HG03196 (cell line): ENCODE measurements around the gene PRR12.
"Not testable (repeated sequence)": the region's sequence is repeated elsewhere in the genome, so short reads cannot be mapped to it uniquely, and the experiment has no call there.

Experiments used
- ATAC-seq: cut with Tn5 transposase; IDR thresholded peaks from one replicate; pipeline ENCODE4 v1.9.1; 2021; ENCODE audit not compliant: unreplicated experiment

PRR12 gene

DNA sequence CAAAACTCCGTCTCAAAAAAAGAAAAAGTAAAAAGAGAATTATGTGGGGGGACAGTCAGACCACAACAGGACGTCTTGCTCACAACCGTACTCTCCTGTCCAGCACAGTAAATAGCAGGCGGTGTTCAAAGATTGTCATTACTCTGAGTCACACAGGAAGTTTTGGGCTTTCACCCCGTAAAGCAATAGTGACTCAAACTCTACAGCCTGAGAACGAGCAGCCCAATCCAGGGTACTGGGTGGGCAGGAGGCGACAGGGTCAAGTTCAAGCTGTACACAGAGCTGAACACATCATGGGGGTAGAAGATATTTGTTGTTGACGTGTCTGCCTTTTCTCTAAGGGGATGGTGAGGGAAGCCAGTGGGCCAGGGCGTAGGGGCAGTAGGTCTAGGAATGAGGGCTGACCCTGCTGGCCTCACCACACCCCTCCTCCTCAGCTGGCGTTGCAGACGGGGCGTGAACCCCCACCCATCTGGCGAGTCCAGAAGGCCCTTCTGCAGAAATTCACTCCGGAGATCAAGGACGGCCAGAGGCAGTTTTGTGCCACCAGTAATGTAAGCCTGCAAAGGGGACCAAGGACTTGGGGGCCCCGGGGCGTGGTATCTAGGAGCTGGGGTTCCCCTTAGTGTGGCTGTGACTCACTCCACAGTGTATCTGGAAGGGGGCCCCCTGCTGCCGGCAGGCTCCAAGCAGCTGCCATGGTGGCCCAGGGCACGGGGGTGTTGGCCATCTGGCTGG, 23.3 kb downstream of the PRR12 start:
- ATAC-seq: no peak

DNA sequence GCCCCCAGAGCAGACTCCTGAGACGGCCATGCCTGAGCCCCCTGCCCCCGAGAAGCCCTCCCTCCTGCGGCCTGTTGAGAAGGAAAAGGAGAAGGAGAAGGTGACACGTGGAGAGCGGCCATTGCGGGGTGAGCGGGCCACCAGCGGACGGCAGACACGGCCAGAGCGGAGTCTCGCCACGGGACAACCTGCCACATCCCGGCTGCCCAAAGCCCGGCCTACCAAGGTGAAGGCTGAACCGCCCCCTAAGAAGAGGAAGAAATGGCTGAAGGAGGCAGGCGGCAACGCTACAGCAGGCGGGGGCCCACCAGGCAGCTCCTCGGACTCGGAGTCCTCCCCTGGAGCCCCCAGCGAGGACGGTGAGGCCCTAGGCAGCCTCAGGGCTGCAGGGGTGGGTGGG, 24.9 kb downstream of the PRR12 start:
- ATAC-seq: no peak

DNA sequence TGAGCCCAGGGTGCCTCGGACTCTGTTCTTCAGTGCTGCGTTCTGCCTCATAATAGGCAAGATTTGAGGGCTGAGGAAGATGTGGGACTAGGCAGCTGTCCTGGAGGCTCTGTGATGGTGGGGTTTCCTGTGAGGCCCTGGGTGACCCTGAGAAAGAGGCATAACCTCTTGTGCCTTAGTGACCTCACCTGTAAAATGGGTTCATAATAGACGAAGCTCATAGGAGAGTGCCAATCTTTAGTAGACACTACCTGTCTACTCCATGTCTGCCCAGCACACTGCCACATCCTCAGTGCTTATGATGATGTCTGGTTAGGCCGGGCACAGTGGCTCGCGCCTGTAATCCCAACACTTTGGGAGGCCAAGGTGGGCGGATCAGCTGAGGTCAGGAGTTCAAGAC, 25.6 kb downstream of the PRR12 start:
- ATAC-seq: no peak

DNA sequence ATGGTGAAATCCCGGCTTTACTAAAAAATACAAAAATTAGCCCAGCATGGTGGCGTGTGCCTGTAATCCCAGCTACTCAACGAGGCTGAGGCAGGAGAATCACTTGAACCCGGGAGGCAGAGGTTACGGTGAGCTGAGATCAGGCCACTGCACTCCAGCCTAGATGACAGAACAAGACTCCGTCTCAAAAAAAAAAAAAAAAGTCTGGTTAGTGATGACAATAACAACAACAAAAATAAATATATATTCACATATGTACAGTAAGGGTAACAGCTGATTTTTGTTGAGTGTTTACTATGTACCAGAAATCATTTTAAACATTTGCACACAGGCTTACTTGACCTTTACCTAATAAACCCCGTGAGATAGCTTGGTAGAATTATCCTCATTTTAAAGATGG, 26.0 kb downstream of the PRR12 start:
- no peak for ATAC-seq

DNA sequence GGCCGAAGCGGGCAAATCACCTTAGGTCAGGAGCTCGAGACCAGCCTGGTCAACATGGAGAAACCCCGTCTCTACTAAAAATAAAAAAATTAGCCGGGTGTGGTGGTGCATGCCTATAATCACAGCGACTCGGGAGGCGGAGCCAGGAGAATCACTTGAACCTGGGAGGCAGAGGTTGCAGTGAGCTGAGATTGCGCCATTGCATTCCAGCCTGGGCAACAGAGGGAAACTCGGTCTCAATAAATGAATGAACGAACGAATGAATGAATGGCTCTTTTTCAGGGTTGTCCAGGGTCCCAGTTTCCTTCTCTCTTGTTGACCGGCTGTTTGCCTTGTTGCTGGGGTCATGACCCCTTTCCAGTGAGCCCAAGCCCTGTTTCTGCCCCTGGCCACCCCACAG, 26.9 kb downstream of the PRR12 start:
- ATAC-seq: not testable (repeated sequence)

DNA sequence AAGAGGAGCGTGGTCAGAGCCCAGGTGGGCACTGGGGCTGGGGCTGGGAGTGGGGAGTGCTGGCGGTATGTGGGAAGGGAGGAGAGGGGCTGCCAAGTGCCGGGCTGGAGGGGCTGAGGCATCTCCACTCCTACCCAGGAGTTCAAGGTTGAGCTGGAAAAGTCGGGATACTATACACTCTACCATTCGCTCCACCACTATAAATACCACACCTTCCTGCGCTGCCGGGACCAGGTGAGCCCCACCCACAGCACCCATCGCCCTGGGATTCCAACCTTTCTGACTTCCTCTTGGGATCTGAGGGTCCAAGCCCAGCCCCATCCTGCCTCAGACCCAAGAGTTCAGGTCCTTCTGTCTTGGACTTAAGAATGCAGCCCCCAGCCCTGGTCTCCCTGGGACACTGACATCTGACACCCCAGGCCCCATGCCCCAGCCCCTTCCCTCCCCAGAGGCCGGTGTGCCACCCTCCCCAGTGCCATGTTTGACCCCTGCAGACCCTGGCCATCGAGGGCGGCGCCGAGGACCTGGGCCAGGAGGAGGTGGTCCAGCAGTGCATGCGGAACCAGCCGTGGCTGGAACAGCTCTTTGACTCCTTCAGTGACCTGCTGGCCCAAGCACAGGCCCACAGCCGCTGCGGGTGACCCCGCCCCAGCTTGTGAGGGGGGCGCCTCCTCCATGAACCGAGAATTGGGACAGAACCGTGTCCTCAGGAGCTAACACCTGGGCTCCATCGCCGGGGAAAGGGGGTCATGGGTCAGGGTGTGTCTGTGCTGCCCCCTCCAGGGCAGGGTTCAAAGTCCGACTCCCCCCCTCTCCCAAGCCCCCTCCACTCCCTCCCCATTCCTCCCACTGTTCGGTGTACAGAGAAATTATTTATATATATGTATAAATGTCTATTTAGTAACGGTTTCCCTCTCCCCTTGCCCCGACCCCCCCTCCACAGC, 34.3 kb downstream of the PRR12 start:
- ATAC-seq: no peak

DNA sequence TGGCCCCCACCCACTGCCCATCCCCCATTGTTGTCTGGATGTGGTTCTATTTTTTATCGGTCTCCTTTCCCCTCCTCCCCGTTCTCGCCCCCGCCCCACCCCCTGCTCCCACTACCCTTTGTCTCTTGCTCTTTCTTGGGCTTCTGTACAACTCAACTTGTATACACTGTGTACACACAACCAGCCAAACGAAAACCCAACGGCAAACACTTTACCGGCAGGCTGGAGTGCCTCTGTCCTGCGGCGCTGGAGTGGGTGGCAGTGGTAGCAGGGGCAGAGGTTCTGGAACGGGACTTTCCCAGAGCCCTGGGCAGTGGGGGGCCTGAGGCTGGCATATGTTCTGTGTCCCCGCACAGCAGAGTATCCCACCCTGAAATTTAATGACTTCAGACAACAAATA, 35.2 kb downstream of the PRR12 start:
- no peak for ATAC-seq

DNA sequence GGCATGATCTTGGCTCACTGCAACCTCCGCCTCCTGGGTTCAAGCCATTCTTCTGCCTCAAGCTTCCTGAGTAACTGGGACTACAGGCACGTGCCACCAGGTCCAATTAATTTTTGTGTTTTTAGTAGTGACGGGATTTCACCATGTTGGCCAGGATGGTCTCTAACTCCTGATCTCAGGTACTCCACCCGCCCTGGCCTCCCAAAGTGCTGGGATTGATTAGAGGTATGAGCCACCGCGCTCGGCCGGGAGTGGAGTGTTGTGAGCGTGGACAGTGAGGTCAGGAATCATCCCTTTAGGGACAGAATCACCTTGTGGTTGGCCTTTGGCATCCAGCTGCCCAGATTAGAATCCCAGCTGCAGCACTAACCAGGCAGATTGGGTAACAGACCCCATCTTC, 38.7 kb downstream of the PRR12 start:
- no peak for ATAC-seq

DNA sequence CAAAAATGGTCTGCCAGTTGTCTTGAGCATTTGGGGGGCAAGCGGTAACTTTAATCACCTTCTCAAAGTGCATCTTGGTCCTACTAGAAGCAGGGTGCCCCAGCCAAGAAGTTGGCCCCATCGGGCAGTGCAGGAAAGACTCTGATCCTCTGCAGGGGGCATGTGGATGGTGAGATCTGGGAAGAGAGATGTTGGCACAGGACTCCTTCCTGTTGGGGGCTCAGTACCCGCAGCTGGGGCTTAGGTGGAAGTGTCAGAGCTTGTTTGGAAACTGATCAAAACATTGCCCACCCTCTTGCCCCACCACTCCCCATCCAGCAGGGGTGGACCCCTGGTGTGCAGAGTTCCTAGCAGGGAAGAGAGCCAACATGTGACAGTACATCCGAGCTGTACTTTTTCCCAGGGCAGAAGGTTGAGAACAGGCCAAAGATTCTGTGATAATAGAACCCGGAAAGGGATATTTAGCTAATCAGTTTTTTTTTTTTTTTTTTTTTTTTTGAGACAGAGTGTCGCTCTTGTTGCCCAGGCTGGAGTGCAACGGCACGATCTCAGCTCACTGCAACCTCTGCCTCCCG, 40.1 kb downstream of the PRR12 start:
- ATAC-seq: no peak

DNA sequence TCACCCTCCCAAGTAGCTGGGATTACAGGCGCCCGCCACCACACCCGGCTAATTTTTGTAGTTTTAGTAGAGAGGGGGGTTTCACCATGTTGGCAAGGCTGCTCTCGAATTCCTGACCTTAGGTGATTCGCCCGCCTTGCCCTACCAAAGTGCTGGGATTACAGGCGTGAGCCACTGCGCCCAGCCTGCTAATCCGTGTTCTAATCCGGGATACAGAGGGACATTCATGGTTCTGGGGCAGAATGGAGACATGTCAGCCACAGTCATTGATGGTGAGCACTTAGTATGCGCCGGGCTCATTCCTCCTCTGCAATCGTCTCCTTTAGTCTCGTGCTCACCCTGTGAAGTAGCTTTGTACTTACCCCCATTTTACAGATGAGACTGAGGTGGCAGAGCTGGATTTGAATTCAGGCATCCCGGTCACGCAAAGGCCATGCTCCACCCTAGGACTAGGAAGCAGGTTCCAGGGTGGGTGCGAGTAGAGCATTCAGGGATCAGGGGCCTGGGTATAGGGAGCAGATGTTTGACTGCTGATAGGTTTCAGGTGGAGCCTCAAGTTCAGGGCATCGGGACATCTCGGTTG, 40.7 kb downstream of the PRR12 start:
- ATAC-seq: no peak

DNA sequence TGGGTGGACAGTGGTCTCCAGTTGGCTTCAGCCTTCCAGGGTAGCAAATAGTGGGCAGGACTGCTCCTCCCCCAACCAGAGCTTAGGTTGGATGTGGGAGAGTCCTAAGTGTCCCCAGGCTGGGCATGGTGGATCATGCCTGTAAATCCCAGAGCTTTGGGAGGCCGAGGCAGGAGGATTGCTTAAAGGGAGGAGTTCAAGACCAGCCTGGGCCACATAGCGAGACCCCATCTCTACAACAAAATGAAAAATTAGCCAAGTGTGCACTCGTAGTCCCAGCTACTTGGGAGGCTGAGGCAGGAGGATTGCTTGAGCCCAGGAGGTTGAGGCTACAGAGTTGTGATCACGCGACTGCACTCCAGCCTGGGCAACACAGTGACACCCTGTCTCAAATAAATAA, 41.6 kb downstream of the PRR12 start:
- ATAC-seq: no peak

DNA sequence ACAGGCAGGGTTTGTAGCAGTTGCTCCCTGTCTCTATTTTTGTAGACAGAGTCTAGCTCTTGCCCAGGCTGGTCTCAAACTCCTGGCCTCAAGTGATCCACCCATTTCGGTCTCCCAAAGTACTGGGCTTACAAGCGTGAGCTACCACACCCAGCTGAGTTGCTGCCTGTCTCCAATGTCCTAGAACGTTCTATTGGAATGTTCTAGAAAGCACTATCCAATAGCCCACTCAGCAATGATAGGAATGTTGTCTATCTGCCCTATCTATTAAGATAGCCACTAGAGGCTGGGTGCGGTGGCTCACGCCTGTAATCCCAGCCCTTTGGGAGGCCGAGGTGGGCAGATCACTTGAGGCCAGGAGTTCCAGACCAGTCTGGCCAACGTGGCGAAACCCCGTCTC, 42.3 kb downstream of the PRR12 start:
- ATAC-seq: not testable (repeated sequence)

DNA sequence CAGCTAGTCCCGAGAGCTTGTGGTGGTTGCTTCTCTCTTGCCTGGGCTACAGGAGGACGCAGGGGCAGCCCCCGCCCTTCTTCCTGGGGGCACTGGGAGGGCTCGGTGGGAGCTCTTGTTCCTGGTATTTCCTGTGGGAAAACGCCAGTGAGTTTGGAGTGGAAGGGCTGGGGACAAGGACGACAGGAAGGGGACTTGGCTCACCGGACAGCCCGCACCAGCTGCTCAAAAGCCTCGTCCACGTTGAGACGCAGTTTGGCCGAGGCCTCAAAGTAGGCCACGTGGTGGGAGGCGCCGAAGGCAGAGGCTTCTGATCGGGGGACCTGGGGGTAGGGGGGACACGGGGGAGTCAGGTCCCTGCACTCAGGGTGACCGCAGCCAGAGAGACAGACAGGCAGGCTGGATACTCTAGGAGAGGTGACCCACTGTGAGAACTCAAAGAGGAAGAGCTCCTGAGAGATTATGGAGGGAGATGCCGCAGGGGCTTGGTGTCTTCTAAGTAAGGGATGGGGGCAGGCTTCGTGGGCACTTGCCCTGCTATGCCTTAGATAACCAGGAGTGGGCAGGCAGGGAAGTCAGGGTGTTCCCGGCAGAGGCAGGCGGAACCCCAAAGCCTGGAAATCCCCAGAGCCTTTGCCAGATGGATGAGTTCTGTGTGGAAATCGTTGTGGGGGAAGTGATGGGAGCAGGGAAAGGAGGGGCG, 44.7 kb downstream of the PRR12 start:
- ATAC-seq: no peak

DNA sequence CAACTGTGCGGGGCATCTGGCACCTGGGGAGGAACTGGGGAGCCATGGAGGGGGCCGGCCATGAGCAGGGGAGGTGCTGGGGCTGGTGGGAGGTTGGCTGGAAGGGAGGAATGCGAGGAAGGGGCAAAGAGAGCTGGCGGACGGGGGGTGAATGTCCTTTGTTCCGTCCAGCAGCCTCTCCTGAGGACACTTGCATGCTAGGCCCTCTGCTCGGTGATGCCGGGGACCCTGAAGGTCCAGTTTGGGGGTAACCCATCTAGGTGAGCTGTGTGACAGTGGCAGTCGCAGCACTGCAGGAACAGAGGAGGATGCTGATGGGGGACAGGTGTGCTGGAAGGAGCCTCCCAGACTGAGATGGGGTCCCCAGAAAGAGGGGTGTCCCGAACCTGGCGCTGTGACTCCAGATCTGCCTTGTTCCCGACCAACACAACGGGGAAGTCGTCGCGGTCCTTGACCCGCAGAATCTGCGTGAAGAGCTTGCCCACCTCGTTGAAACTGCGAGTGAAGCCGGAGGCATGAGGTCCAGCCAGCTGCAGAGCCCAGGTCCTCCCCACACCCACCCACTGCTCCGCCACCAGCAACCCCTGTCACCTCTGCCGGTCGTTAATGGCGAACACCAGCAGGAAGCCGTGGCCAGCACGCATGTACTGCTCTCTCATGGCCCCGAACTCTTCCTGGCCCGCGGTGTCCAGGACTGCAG, 45.4 kb downstream of the PRR12 start:
- ATAC-seq: no peak

DNA sequence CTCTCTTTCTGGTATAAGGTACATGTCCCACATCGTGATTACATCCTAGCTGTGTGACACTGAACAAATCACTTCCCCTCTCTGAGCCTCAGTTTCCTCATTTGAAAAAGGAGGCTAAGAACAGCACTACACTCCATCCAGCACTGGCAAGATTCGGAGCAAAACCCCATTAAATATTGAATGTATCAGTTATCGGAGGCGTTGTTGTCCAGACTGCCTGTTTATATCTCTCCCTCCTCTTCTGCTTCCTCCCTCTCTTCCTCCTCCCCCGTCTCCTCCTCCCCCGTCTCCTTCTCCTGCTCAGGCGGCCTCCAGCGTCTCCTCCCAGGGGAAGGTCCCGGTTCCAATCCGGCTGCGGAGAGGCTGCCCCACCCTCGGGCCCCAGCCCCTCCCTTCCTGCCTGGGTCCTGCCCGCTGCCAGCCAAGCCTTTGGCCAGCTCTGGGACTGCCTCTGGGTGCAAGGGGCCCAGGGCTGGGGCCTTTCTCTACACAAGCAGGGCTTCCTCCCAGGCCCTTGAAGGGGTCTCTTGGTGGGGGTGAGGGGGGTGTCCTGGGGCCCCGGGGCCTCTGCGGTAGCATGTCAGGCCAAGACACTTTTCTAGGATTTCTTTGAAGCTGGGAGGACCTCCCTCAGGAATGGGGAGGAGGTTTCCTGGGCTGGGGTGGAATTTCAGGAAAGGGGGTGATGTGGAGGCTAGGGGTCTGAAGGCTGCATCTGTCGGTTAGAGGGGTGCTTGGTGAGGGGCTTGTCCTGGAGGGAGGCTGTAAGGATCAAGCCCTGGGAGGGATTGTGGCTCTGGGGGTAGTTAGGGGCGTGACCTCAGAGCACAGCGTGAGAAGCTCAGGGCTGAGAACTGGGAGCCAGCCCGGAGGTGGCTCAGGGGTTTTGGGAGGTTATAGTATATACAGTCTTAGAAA, 47.1 kb downstream of the PRR12 start:
- no peak for ATAC-seq

DNA sequence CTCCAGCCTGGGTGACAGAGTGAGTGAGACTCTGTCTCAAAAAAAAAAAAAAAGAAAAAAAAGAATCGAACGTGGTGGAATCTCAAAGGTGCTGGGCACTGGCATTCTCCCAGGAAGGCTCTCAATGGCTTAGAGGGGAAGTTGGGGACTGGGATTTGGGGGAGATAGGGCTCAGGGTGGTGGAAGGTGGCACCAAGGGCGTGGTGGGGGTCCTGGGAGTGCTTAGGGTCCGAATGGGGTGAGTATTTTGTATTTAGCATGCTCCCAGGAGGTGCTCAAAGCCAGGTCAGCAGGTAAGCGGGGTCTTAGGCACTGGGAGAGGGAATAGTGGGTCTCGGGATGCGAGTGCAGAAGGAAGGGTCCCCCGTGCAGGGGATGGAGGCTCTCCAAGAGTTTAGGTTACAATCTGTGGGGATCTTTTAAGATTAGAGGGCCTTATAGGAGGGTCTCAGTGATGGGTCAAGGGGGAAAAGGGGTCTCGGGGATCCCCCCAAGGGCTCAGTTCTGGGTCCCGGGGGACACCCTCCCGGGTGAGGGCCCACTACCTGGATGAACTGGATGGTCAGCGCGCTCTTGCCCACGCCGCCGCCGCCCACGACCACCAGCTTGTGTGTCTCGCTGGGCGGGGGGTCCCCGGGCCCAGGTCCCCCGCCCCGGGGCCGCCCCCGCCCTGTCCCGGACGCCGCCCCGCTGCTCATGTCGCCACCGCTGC, 48.6 kb downstream of the PRR12 start:
- no peak for ATAC-seq

DNA sequence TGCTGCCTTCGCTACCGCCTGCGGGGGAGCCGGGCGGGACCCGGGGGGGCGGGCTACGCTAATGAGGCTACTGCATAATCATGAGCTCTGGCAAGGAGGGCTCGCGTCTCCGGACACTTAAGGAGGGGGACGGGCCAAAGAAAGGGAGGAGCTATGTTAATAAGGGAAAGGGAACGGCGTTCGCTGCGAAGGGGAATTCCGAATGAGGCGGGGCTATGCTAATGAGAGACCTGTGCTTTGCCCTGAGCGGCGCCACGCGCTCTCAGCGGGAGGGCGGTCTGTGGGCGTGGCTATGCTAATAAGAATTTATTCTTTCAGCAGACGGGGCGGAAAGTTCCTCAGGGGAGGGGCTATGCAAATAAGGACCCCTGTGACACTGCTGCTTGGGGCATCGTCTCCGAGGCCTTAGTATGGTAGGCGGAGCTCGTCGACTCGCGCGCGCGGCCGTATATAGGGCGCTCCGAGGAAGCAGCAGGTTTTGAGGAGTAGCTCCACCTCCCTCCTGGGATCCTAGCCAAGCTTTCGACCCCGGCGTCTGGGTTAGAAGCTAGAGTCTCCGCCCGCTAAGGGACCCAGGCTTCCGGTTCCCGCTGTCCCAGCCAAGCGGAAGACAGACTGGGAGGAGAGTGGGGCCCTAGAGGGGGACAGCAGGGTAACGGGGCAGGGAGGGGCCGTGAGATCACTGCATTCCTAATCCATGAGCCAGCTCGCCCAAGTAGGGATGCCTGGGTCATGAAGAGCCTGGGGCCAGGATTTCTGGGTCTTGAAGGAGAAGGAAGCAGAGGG, 49.3 kb downstream of the PRR12 start, which contains the start of gene RRAS:
RRAS (minus strand) TSS at position 31 of the 786 bp plus-strand sequence. CDS start 45 bp downstream, outside the sequence.
- peak; percentile 55 for ATAC-seq
